Mononuclear cell (primary cell): ENCODE results near the gene GCN1. TPM values are rescaled to one million over a fixed set of nuclear protein-coding genes. Genes with fewer than 3 reads are reported as not detected.

ENCODE experiments used
- H3K27me3 ChIP-seq: 2 replicates; pipeline ENCODE4 v1.6.0; 2011; ENCODE audit warnings: low read length, control low read depth; ENCODE audit not compliant: insufficient read depth
- H3K4me1 ChIP-seq: 2 replicates; pipeline ENCODE4 v1.5.1; 2011; ENCODE audit warnings: mild to moderate bottlenecking, low read length, control low read depth; ENCODE audit not compliant: insufficient read depth
- H3K4me3 ChIP-seq: 2 replicates; pipeline ENCODE4 v1.5.1; 2011; ENCODE audit warnings: mild to moderate bottlenecking, low read length, moderate library complexity
- H3K9me3 ChIP-seq: 2 replicates; pipeline ENCODE4 v1.5.1; 2011; ENCODE audit warnings: low read depth, mild to moderate bottlenecking, control low read depth, low read length
- total RNA-seq: library from RNA; depleted of rRNA; stranded (reverse); fragments of >200 nt; gene quantifications from one replicate; pipeline ENCODE4 v1.2.3, GENCODE V29; 2012

Gene GCN1
- total RNA-seq, 1 donor: 159 TPM

DNA sequence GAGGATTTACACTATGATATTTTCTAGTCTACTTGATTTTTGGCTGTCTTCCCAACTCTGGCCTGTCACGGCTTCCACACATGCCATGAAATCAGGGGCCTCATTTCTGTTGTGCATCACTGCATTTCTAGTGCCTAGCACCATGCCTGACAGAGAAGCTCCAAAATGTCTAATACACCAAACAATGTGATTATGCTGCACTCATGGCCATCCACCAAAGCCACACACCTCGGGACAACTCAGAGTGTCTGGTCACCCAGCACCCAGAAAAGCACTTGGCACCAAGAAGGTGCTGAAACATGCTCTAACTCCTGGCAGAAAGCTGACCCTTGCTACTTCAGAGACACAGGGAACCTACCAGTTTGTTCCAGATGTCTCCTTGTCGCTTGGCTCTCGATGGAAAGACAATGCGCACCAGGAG, 11.3 kb downstream of the GCN1 start:
- Histone ChIP-seq H3K9me3 (no peaks in the 10 kb centered on the region), H3K4me3 (no peak overlapping the region), H3K27me3 (no peaks in the 10 kb centered on the region), H3K4me1 (no peaks in the 10 kb centered on the region)

DNA sequence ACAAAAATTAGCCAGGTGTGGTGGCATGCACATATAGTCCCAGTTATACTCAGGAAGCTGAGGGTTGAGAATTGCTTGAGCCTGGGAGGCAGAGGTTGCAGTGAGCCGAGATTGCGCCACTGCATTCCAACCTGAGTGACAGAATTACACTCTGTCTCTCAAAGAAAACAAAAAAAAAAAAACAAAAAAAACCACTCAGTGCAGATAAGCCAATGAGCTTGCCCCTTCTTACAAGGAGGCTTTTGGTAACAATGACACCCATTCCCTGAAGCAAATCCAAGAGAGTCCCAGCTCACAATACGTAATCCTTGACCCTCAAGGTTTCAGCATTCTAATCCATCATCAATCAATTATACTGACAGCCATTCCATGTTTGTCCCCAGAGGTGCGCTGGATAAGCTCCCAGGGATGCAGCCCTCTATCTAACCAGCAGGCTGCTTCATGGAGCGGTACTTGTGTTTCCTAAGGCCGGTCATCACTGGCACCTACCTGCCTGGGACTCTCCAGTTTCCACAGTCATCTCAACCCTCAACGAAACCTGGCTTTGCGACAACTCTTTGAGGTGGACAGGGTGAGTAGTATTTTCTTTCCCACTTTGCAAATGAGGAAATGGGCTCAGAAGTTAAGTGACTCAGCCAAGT, 12.4 kb downstream of the GCN1 start:
- Histone ChIP-seq H3K9me3 (no peaks in the 10 kb centered on the region), H3K27me3 (no peaks in the 10 kb centered on the region), H3K4me1 (no peaks in the 10 kb centered on the region), H3K4me3 (no peak overlapping the region)

DNA sequence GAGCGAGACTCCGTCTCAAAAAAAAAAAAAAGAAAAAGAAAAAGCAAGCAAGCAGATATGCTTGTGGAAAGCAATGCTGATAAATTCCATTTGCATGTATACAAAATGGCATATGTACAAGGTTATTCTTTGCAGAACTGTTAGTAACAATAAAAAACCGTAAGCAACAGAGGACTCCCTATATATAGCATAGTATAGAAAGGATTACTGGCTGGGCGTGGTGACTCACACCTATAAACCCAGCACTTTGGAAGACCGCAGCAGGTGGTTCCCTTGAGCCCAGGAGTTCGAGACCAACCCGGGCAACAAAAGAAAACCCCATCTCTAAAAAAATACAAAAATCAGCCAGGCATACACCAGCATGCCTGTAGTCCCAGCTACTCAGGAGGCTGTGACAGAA, 13.5 kb downstream of the GCN1 start:
- H3K9me3 ChIP-seq: no peaks in the 10 kb centered on the region
- H3K27me3 ChIP-seq: no peaks in the 10 kb centered on the region
- no peak overlapping the region for H3K4me3 ChIP-seq
- H3K4me1 ChIP-seq: no peaks in the 10 kb centered on the region

DNA sequence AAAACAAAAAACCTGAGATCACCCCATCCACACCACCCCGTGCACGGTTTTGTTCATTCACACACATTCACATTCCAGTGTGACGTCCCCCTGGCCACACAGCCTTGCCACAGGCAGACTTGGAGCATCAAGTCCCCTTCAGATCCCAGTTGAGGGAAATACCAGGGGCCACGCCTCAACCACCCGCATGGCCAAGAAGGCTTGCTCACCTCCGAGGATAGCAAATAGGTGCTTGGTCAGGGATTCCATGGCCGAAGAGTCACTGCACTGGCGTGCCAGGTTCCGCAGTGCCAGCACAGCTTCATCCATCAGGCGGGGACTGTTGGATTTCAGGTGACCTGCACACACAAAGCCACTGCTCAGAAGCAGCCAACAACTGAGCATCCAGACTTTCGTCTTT, 19.0 kb downstream of the GCN1 start:
- no peaks in the 10 kb centered on the region for H3K4me1 ChIP-seq
- H3K27me3 ChIP-seq: no peaks in the 10 kb centered on the region
- H3K9me3 ChIP-seq: no peaks in the 10 kb centered on the region
- H3K4me3 ChIP-seq: no peak overlapping the region

DNA sequence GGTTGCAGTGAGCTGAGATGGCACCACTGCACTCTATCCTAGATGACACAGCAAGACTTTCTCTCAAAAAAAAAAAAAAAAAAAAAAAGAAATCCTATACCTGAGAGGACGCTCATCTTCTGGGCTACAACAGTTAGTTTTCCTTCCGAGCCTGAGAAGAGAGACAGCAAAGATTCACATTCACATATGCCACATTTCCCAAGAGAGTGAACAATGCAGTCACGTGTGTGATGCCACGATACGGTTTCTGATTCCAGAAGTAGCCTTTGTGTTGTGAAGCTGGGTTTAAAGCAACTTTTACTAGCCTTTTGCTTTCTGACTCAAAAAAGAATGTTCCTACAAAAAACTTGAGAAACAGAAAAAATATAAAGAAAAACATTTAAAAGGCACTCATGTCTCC, 19.5 kb downstream of the GCN1 start:
- Histone ChIP-seq H3K4me3 (no peak overlapping the region), H3K4me1 (no peaks in the 10 kb centered on the region), H3K27me3 (no peaks in the 10 kb centered on the region), H3K9me3 (no peaks in the 10 kb centered on the region)

DNA sequence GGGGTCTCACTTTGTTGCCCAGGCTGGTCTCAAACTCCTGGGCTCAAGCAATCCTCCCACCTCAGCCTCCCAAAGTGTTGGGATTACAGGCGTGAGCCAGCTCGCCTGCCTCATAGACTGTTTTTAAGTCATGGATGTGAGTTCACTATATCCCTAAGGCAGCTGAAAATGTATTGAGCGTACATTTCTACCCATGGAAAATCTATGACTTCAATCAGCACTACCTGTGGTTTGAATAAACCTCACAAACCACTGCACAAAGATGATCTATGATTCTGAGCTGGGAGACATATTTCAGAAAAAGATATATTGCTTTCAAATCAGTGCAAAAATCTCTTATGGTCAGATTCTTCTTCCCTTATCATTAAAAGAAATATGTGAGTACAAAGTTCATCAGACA, 22.5 kb downstream of the GCN1 start:
- Histone ChIP-seq H3K27me3 (no peaks in the 10 kb centered on the region), H3K4me3 (no peak overlapping the region), H3K4me1 (no peaks in the 10 kb centered on the region), H3K9me3 (no peaks in the 10 kb centered on the region)

DNA sequence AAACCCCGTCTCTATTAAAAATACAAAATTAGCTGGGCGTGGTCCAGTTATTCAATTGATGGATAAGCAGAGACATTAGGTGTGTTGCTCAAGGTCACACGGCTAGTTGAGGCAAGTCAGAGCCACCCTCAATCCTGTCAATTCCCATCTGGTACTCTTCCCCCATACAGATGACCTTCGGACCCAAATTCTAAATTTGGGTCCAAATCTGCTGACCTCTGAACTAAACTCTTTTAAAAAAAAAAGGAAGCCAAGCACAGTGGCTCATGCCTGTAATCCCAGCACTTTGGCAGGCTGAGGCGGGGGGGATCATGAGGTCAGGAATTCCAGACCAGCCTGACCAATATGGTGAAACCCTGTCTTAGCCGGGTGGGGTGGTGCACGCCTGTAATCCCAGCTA, 23.9 kb downstream of the GCN1 start:
- H3K4me3 ChIP-seq: no peak overlapping the region
- no peaks in the 10 kb centered on the region for H3K9me3 ChIP-seq
- no peaks in the 10 kb centered on the region for H3K27me3 ChIP-seq
- no peaks in the 10 kb centered on the region for H3K4me1 ChIP-seq

DNA sequence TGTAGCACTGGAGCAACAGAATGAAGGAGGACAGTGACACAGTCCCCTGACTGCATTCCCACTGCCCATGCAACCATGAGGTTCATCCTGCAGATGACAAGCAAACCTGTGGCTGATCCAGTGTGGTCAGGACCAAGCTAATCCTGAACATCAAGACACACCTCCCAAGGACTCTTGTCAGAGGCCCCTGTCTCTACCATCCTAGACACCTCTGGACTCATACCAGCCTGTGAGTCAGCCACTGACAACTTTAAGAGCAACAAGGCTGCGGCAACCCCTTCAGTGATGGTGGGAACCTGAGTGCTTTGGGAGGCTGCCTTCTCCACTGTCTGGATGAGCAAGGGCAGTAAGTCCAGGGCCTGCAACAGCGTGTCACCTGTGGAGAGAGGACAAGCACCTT, 24.6 kb downstream of the GCN1 start:
- Histone ChIP-seq H3K4me1 (no peaks in the 10 kb centered on the region), H3K4me3 (no peak overlapping the region), H3K27me3 (no peaks in the 10 kb centered on the region), H3K9me3 (no peaks in the 10 kb centered on the region)

DNA sequence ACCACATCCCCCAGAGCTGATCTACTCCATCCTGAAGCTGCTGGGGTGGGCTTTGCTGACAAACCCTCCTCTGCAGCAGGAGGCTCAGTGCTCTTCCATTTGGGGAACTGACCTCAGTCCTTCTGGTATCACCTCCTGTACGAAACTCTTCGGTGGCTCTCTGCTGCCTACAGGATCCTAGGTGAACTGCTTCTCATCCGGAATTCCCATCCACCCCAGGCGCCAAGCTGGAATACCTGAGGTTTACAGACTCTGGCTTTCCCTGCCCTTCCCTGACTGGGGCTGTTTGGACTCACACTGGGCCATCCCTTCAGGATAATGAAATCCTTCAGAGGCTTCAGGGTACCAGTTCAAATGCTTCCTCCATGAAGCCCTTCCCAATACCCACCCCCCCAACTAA, 26.2 kb downstream of the GCN1 start:
- Histone ChIP-seq H3K4me1 (no peaks in the 10 kb centered on the region), H3K4me3 (no peak overlapping the region), H3K9me3 (no peaks in the 10 kb centered on the region), H3K27me3 (no peaks in the 10 kb centered on the region)

DNA sequence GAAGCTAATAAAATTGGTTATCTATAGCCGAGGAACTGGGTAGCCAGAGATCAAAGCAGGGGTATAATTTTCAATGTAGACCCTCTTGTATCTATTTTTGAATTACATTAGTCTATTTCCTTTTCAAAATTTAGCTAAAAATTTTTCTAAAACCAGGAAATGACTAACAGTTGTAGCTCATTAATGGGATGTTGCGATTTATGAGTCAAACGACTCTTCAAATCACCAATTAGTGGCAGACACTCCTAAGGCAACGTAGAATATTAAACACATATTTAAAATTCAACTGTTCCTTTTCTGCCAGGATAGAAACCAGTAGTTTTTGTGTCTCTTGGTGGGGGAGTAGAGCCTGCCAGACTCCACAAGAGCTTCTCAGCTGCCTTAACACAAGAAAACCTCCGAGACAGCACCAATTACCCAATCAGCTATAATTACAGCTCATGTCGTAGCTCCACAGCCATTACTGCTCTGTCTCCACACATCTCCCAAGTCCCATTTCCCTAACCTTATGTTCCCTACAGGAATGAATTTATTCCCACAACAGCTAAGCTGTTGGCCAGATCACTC, 26.9 kb downstream of the GCN1 start:
- Histone ChIP-seq H3K4me1 (no peaks in the 10 kb centered on the region), H3K27me3 (no peaks in the 10 kb centered on the region), H3K9me3 (no peaks in the 10 kb centered on the region), H3K4me3 (no peak overlapping the region)

DNA sequence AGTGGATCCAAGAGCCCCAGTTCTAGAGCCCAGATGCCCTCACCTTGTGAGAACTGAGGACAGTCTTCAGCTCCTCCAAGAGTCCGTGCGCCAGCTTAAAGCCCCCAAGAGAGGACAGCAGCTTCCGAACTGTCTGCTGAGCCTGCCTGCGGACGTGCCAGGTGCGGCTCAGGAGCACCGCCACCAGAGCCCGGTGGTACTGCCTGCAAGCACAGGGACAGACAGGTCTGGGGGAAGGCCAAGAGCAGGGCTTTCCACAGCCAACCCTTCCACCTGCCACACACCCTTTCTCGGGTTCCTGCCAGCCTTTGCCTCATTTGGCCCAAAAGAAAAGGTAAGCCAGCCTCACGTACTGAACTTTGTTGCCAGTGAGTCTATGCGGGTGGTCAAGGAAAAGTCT, 30.2 kb downstream of the GCN1 start:
- H3K9me3 ChIP-seq: no peaks in the 10 kb centered on the region

DNA sequence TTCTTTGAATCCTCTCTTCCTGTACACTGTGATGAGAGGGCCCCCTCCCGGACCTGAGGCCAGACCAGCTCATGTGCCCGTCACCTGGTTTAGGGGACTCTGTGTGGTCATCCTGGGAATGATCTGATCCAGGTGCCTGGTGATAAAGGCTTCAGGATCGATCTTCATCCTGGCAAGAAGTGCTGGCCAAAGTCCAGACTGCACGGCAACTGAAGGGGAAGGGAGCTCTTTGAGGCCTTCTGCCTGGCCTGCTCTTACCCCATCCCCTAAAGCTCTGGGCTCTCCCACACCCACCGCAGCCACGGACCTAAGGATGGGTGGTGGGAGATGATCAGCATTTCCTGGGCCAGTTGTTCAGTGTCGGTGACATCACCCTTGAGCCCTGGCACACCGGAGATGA, 31.8 kb downstream of the GCN1 start:
- no peaks in the 10 kb centered on the region for H3K4me1 ChIP-seq
- no peak overlapping the region for H3K4me3 ChIP-seq
- no peaks in the 10 kb centered on the region for H3K9me3 ChIP-seq
- no peaks in the 10 kb centered on the region for H3K27me3 ChIP-seq

More for the DNA sequence above, 30.2 kb downstream of the GCN1 start:
- no peaks in the 10 kb centered on the region for H3K27me3 ChIP-seq
- H3K4me1 ChIP-seq: no peaks in the 10 kb centered on the region
- H3K4me3 ChIP-seq: no peak overlapping the region

DNA sequence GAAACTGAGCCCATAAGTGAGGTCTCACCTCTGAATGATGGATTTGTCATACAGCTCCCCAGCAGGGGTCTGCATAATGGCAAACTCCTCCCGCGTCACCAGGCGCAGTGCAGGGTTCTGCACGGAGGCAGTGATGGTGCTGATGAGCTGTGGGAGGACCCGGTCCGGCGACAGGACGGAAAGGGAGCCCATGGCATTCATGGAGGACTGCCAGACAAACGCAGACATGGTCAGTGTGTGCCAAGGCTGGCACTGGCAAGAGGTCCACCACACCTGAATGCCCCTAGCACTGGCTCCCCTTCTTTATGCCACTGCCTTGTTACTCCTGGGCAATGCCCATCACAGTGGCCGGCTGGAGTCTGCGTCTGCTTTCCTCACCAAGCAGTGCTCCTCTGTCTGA, 32.7 kb downstream of the GCN1 start:
- Histone ChIP-seq H3K4me3 (no peak overlapping the region), H3K27me3 (no peaks in the 10 kb centered on the region), H3K4me1 (no peaks in the 10 kb centered on the region), H3K9me3 (no peaks in the 10 kb centered on the region)

DNA sequence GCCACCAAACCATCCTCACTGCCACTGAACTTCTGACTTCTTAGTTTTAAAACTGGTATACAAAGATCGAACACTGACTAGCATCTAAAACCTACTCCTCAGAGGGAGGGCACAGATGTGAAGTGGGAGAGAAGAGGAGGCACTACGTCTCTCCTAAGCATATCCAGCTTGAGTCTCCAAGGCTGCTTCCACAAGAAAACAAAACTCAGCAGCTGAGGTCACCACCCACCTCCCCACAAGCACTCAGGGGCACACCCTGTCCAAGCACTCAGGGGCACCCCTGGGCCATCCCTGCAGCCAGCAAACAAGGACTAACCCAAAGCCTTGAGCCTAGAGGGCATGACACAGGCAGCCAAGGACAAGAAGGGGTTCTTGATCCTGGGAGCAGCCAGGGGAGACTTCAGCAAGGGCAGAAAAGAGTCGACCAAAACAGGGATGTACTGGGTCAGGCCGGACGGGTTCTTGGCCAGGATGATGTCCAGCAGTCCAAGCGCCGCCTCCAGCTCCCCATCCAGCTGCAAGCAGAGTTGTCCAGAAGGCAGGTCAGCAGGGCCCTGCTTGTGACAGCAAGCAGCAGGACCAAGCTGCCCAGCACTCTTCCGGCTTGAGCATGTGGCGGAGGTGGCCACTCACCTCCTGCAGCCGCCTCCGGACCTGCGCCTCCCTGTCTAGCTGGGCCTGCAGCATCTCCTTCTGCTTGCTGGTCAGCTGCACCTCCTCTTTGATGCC, 34.8 kb downstream of the GCN1 start:
- no peak overlapping the region for H3K4me3 ChIP-seq
- H3K4me1 ChIP-seq: no peaks in the 10 kb centered on the region
- no peaks in the 10 kb centered on the region for H3K27me3 ChIP-seq
- H3K9me3 ChIP-seq: no peaks in the 10 kb centered on the region

DNA sequence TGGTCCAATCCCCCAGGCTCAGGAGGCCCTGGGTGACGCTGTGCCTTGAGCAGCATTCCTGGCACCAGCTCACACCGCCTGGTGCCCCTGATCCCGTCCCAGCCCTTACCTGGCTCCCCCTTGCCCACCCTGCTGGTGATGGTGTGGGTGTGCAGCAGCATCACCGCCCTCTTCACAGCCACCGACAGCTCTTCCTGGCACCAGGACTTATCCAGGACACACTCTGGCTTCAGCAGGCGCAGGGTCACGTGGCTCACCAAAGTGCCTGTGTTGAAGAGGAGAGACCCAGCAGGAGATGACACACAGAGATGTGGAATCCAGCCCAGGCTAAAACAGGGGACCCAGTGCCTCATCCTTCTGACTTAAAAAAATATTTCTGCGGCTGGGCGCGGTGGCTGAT, 36.2 kb downstream of the GCN1 start:
- no peaks in the 10 kb centered on the region for H3K27me3 ChIP-seq
- no peaks in the 10 kb centered on the region for H3K4me1 ChIP-seq
- H3K9me3 ChIP-seq: no peaks in the 10 kb centered on the region
- H3K4me3 ChIP-seq: no peak overlapping the region

DNA sequence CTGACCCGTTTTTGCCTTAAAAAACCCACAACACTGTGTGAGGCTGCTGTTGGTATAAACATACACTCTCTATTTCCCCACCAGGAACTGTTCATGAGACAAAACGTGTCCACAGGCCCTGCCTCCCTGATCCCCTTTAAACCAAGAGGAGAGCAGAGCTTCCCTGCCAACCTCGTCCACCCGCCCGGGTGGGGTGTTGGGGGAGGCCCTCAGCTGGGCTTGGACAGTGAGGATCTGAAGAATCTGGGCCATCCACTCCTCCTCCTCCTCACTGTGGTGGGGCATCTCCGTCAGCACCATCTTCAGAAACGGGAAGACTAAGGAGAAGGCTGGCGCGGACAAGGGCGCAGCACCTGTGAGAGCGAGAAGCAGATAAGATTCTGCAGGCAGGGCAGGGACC, 36.8 kb downstream of the GCN1 start:
- H3K4me3 ChIP-seq: no peak overlapping the region
- no peaks in the 10 kb centered on the region for H3K27me3 ChIP-seq
- H3K9me3 ChIP-seq: no peaks in the 10 kb centered on the region
- H3K4me1 ChIP-seq: no peaks in the 10 kb centered on the region
